Ovary (tissue), 9 donors: ENCODE measurements around the gene TMEM59. TPM values are rescaled to one million over a fixed set of nuclear protein-coding genes. Genes with fewer than 3 reads are reported as not detected.

Experiments
- DNase-seq, 5 donors: peaks; one replicate each; pipeline ENCODE4 v3.0.0-alpha.2; 2019 to 2020
- H3K27ac ChIP-seq, 2 donors: fragments of 200-600 bp; one replicate each; pipeline versions ENCODE4 v1.5.1 to v1.8.0; 2019 to 2022
- H3K27me3 ChIP-seq: fragments of 200-600 bp; one replicate; pipeline ENCODE4 v1.8.0; 2022
- H3K36me3 ChIP-seq: fragments of 200-600 bp; sonication (generic); one replicate; pipeline ENCODE4 v1.5.1; 2019
- H3K4me1 ChIP-seq: one replicate; pipeline ENCODE4 v1.8.1; 2013; ENCODE audit warnings: mild to moderate bottlenecking, moderate library complexity; ENCODE audit not compliant: insufficient read depth
- H3K4me3 ChIP-seq: fragments of 200-600 bp; sonication (generic); one replicate; pipeline ENCODE4 v1.5.1; 2017
- H3K9me3 ChIP-seq, 2 donors: fragments of 200-600 bp in 1 of 2; sonication (generic) in 1 of 2; one replicate each; pipeline versions ENCODE4 v1.5.1 to v1.8.1; 2013 to 2019; ENCODE audit warnings: mild to moderate bottlenecking in 1 of 2, moderate library complexity in 1 of 2
- EP300 ChIP-seq: sonication (generic); formaldehyde crosslinking; IDR thresholded peaks from one replicate; pipeline ENCODE4 v1.6.1; 2017; ENCODE audit warnings: antibody characterized with exemption
- POLR2A ChIP-seq: fragments of 450-650 bp; IDR thresholded peaks from one replicate; pipeline ENCODE4 v1.6.1; 2017; ENCODE audit warnings: antibody characterized with exemption, mild to moderate bottlenecking, moderate library complexity
- WGBS, 3 donors: extraction: QIAGEN DNeasy Blood & Tissue Kit in 1 of 3; methylation state at CpG; one replicate each; pipeline versions ENCODE4 v1.1.5 to v1.1.7; 2013 to 2017; 5-methylcytosine and 5-hydroxymethylcytosine counted together
- intact Hi-C, 4 donors: fragments of 100-400 bp; cut with DNase I; formaldehyde crosslinking; loops; one replicate each; pipeline versions ENCODE4 v1.11.0 to v1.15.1; 2022 to 2023
- polyA plus RNA-seq, 2 donors: library from polyadenylated mRNA; stranded (reverse); fragments of 200-250 nt in 1 of 2; fragments of 350-450 nt in 1 of 2; fragmentation: Illumina TruSeq in 1 of 2; extraction: RNeasy Lipid Tissue Mini Kit (QIAGEN cat#74804) in 1 of 2; gene quantifications; one replicate each; pipeline ENCODE4 v1.2.3, GENCODE V29; 2013 to 2014
- total RNA-seq, 7 donors: library from RNA; depleted of rRNA in 2 of 7; stranded (reverse); fragments of >200 nt in 2 of 7; fragmentation: NEBNext Ultra II Directional in 3 of 7; extraction: Animal tissue kit (Norgen Biotek cat#: 25700) in 3 of 7; gene quantifications; one replicate each; pipeline versions ENCODE4 v1.1.0 to v1.2.4, GENCODE V29; 2016 to 2023
- TF ChIP-seq, protein P1 (sequence below), 3 donors: fragments of 450-650 bp in 2 of 3; fragments of 200-600 bp in 1 of 3; IDR thresholded peaks; one replicate each; pipeline versions ENCODE4 v1.5.1 to v1.8.0; 2016 to 2022; ENCODE audit warnings: antibody characterized with exemption in 3 of 3, mild to moderate bottlenecking in 1 of 3
- donor health status: DM: no; HTN: no; CAD: no; lungs with moderate emphysema.
- donor health status: DM: no; HTN: no; CAD: no.
- donor health status: Bipolar disorder and iron deficiency.
- donor health status: DM: yes; HTN: yes; CAD: no.
- donor health status: DM: no; HTN: no; CAD: no.
- donor health status: DM: yes; HTN: yes; CAD: no.

TMEM59 gene
- total and polyA plus RNA-seq, 9 donors, result 165 to 406 (median 268) TPM

GRCh38 chr1:54047384-54048305 lies 5.4 kb downstream of the TMEM59 start:
- intact Hi-C loops, result no loop called here
- TF ChIP-seq EP300 (no peak), POLR2A (no peak)
- TF ChIP-seq, protein P1, sequence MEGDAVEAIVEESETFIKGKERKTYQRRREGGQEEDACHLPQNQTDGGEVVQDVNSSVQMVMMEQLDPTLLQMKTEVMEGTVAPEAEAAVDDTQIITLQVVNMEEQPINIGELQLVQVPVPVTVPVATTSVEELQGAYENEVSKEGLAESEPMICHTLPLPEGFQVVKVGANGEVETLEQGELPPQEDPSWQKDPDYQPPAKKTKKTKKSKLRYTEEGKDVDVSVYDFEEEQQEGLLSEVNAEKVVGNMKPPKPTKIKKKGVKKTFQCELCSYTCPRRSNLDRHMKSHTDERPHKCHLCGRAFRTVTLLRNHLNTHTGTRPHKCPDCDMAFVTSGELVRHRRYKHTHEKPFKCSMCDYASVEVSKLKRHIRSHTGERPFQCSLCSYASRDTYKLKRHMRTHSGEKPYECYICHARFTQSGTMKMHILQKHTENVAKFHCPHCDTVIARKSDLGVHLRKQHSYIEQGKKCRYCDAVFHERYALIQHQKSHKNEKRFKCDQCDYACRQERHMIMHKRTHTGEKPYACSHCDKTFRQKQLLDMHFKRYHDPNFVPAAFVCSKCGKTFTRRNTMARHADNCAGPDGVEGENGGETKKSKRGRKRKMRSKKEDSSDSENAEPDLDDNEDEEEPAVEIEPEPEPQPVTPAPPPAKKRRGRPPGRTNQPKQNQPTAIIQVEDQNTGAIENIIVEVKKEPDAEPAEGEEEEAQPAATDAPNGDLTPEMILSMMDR (IDR thresholded peaks at IDR 0.05), result no peak
- WGBS, 3 donors, result 65 to 67% (median 66%) methylated on average over 5 of the region's 5 CpGs
- DNase-seq, result no peak
- Histone ChIP-seq H3K36me3 (no peaks in the 10 kb centered on the region), H3K27me3 (no peaks in the 10 kb centered on the region), H3K4me3 (no peak overlapping the region), H3K27ac (no peak overlapping the region), H3K9me3 (no peaks in the 10 kb centered on the region), H3K4me1 (peaks cover 5% of the 10 kb centered on the region)

GRCh38 chr1:54046671-54047383 lies 6.2 kb downstream of the TMEM59 start:
- intact Hi-C loops, result no loop called here
- 53 to 61% (median 61%) methylated on average over 7 of the region's 7 CpGs for WGBS, 3 donors
- Histone ChIP-seq H3K9me3 (no peaks in the 10 kb centered on the region), H3K36me3 (no peaks in the 10 kb centered on the region), H3K27ac (no peak overlapping the region), H3K4me1 (peaks cover 5% of the 10 kb centered on the region), H3K27me3 (no peaks in the 10 kb centered on the region), H3K4me3 (no peak overlapping the region)
- no peak for DNase-seq
- TF ChIP-seq, protein P1 (IDR thresholded peaks at IDR 0.05), result no peak
- TF ChIP-seq POLR2A (no peak), EP300 (no peak)

- Histone ChIP-seq H3K36me3 (no peaks in the 10 kb centered on the region), H3K4me1 (peaks cover 4% of the 10 kb centered on the region), H3K4me3 (no peak overlapping the region), H3K9me3 (no peaks in the 10 kb centered on the region), H3K27me3 (no peaks in the 10 kb centered on the region), H3K27ac (no peak overlapping the region)
- 83 to 91% (median 87%) methylated on average over 2 of the region's 2 CpGs for whole genome bisulfite sequencing, 3 donors
- no peak for DNase-seq
- TF ChIP-seq EP300, result no peak
- intact Hi-C loops, result no loop called here
Measured at GRCh38 chr1:54045496-54045895, 7.5 kb downstream of the TMEM59 start.

DNA sequence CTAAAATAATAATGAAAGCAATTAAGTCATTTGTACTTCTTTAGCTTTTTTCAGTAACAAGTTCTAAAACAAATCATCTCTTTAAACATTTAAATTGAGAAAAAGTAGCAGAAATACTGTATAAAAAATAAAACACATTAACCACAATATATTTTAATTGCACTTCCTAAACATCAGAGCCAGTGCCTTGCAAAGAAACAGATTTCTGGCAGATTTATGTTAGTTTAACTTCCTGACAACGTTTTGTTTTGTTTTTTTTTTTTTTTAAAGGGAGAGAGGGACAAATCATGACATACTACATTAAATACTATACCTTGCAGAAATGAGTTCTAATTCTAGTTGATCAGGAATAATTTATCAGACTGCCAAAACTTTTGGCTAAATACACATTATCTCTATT lies 11.2 kb downstream of the TMEM59 start:
- no peaks in the 10 kb centered on the region for H3K27me3 ChIP-seq
- H3K9me3 ChIP-seq, result no peaks in the 10 kb centered on the region
- no peak overlapping the region for H3K27ac ChIP-seq
- no peak for DNase-seq
- TF ChIP-seq, protein P1 (IDR thresholded peaks at IDR 0.05), result no peak
- TF ChIP-seq POLR2A (no peak), EP300 (no peak)
- intact Hi-C loops, result no loop called here
- no peaks in the 10 kb centered on the region for H3K4me1 ChIP-seq
- 3 to 7% (median 7%) methylated on average over 1 of the region's 1 CpG for WGBS, 3 donors
- H3K4me3 ChIP-seq, result no peak overlapping the region
- no peaks in the 10 kb centered on the region for H3K36me3 ChIP-seq

DNA sequence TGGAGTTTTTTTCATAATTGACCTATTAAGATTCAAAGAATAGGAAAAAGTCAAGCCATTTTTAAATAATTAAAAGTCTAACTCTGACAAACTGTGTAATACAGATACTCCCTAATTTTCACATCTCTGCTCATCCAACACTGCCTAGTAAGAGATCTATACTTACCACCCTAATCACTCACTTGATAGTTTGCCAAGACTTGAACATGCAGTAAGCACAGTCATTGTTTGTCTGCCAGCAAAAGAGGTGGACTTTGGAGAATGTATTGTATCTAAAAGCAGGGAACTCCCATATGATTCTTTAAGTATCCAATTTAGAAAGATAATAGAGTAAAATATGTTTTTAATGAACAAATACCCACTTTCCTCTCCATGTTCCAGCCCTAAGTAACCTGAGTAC lies 15.5 kb downstream of the TMEM59 start:
- Histone ChIP-seq H3K4me3 (no peak overlapping the region), H3K4me1 (no peaks in the 10 kb centered on the region), H3K9me3 (no peaks in the 10 kb centered on the region), H3K36me3 (no peaks in the 10 kb centered on the region), H3K27me3 (no peaks in the 10 kb centered on the region), H3K27ac (no peak overlapping the region)
- intact Hi-C loops, result no loop called here
- TF ChIP-seq EP300 (no peak), POLR2A (no peak)
- DNase-seq, result no peak
